ENCODE data around the gene FBXW4. TPM values are rescaled to one million over a fixed set of nuclear protein-coding genes. Genes with fewer than 3 reads are reported as not detected.

The FBXW4 gene, protein sequence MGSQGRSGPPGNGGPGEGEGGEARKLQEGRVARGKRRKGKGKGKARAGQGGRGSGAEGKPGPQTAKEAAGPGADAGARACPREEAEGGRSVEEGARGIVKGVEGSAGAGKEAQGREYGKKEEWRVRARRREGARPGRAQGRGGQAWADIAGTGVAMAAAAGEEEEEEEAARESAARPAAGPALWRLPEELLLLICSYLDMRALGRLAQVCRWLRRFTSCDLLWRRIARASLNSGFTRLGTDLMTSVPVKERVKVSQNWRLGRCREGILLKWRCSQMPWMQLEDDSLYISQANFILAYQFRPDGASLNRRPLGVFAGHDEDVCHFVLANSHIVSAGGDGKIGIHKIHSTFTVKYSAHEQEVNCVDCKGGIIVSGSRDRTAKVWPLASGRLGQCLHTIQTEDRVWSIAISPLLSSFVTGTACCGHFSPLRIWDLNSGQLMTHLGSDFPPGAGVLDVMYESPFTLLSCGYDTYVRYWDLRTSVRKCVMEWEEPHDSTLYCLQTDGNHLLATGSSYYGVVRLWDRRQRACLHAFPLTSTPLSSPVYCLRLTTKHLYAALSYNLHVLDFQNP
- total RNA-seq (2011; cell fraction: chromatin; rRNA removed; ENCODE audit: low replicate concordance) = 28.2 and 28.4 TPM in 2 replicates
- 12.0 and 13.2 TPM in 2 replicates for total RNA-seq (2011; cell fraction: nucleolus; rRNA removed)
- total RNA-seq (2011; cell fraction: nucleoplasm; rRNA removed) = 20.8 and 22.0 TPM in 2 replicates
- total RNA-seq (2014; rRNA removed) (7.4 and 7.9 TPM in 2 replicates), total RNA-seq (2014; rRNA removed; fragmentation: Illumina TruSeq; extraction: Trizol) (3.7 and 4.3 TPM in 2 replicates), total RNA-seq (2015; rRNA removed; fragmentation: Illumina TruSeq; extraction: Trizol) (4.8 and 5.4 TPM in 2 replicates), total RNA-seq (2021) (6.9 and 8.1 TPM in 2 replicates), polyA plus RNA-seq (2011; rRNA removed) (10.6 and 11.6 TPM in 2 replicates), polyA plus RNA-seq (2014; fragmentation: Illumina TruSeq; extraction: Trizol) (7.2 and 8.5 TPM in 2 replicates), polyA plus RNA-seq (2014; fragmentation: Nextera tagmentation; extraction: Ambion mirVana) (1 to 10 TPM; 1.0 to 1.2 TPM), polyA plus RNA-seq (2014; rRNA removed) (4.7 and 10.9 TPM in 2 replicates), polyA minus RNA-seq (2011; rRNA and poly(A)+ RNA removed) (42.0 and 52.1 TPM in 2 replicates), Bru-seq, nascent RNA (percentile 56 among the genes with signal in this experiment), BruChase-seq, experiment 1, labeled RNA remaining after a 2-hour chase (percentile 61 among the genes with signal in this experiment), BruChase-seq, experiment 2, labeled RNA remaining after a 6-hour chase (percentile 59 among the genes with signal in this experiment)
- 9.3 and 11.6 TPM in 2 replicates for polyA plus RNA-seq (2011; cell fraction: cytosol; rRNA removed)
- 7.5 and 11.3 TPM in 2 replicates for polyA plus RNA-seq (2011; cell fraction: nucleus; rRNA removed)
- 6.6 and 13.6 TPM in 2 replicates for polyA plus RNA-seq (2012)
- polyA minus RNA-seq (2011; cell fraction: cytosol; rRNA and poly(A)+ RNA removed) = 7.5 and 19.7 TPM in 2 replicates
- 6.5 and 11.0 TPM in 2 replicates for polyA minus RNA-seq (2011; cell fraction: nucleus; rRNA and poly(A)+ RNA removed)
- long read RNA-seq, experiment 1, partial matches to known transcripts = 1 of 8 reads
- long read RNA-seq, experiment 1, other reads (novel, unspliced or antisense) = 3 of 8 reads
- long read RNA-seq, experiment 2, partial matches to known transcripts = 5 of 17 reads
- long read RNA-seq, experiment 2, other reads (novel, unspliced or antisense) = 12 of 17 reads
- long read RNA-seq, experiment 3, partial matches to known transcripts = 0 of 1 reads
- long read RNA-seq, experiment 3, other reads (novel, unspliced or antisense) = 0 of 1 reads

DNA sequence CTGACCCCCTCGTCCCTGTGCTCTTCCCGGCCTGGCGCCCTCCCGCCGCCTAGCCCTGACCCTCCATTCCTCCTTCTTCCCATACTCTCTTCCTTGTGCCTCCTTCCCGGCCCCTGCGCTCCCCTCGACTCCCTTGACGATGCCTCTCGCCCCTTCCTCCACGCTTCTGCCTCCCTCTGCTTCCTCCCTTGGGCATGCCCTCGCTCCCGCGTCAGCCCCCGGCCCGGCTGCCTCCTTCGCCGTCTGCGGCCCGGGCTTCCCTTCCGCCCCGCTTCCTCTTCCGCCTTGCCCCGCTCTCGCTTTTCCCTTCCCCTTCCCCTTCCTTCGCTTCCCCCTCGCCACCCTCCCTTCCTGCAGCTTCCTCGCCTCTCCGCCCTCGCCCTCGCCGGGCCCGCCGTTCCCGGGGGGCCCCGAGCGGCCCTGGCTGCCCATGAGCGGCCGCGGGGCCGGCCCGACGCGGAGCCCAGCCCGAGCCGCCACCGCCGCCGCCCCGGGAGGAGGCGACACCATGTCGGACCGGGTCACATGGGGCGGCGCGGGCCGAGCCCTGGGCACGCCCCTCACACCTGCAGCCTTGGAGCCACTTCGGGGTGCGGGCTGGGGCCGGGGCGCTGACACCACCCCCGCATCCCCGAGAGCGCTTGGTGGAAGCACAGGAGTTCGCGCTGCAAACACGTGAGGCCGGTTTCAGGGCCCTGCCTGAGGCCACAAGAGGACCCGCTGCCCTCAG is at the start of gene FBXW4:
Gene FBXW4 (minus strand): TSS at position 497 of the 730 bp plus-strand sequence. CDS start 65 bp downstream, at position 432.
- H3K27ac ChIP-seq (ENCODE audit: extremely low read depth, low read depth, low read length) = peak within 1 kb of the TSS; percentile 96
- peaks cover 3% of the 10 kb centered on the region; the same call in 1 of the 3 replicates for H3K36me3 ChIP-seq (ENCODE audit: control insufficient read depth, insufficient read depth, low read length)
- ATAC-seq (peak; percentile 80), DNase-seq (ENCODE audit: extremely low read depth in 1 of 4, low spot score in 3 of 4) (peak; percentile 64 to 80 (median 72)), FAIRE-seq (no peak)
- peak within 1 kb of the TSS; percentile 77 for H3K4me3 ChIP-seq
- no peaks in the 10 kb centered on the region for H4K20me1 ChIP-seq (replicated peaks; ENCODE audit: control insufficient read depth, insufficient read depth, low read length)
- 21% methylated on average over 7 of the region's 70 CpGs for WGBS (ENCODE audit: insufficient coverage, low coverage, missing lambda C conversion rate)
- ChIA-PET CTCF (ENCODE audit: low intra/inter-chr PET ratio) (no interaction called here), POLR2A (interaction anchor here (0.9 to 1.2 kb wide), 3 partner anchors 8 to 10 kb away, joined by 3 read pairs; no protein-coding TSS in a partner anchor)
- no peaks in the 10 kb centered on the region for H3K9me3 ChIP-seq (replicated peaks; ENCODE audit: control insufficient read depth, insufficient read depth, low read depth, low read length)
- peaks cover 16 to 17% of the 10 kb centered on the region in 2 experiments; a peak in 4 of 5 replicates for H3K4me1 ChIP-seq (replicated peaks in 1 of 2; ENCODE audit: control insufficient read depth in 2 of 2, insufficient read depth in 2 of 2, low read length in 2 of 2)
- no peaks in the 10 kb centered on the region for H3K9me1 ChIP-seq (ENCODE audit: control insufficient read depth, insufficient read depth, low read length)
- H3K4me2 ChIP-seq (ENCODE audit: insufficient read depth, low read length) = peak within 1 kb of the TSS; percentile 86
- H3K79me2 ChIP-seq (ENCODE audit: control insufficient read depth, insufficient read depth, low read length) = peaks cover 26% of the 10 kb centered on the region
- BruUV-seq (replicated peaks) = no TSS peak
- H3K27me3 ChIP-seq (ENCODE audit: control insufficient read depth in 2 of 2, insufficient read depth in 2 of 2, low read length in 2 of 2) = no peaks in the 10 kb centered on the region
- peak within 1 kb of the TSS; percentile 86 for H2AFZ ChIP-seq (ENCODE audit: low read depth, low read length)
- in situ Hi-C loops (cut with MboI) = no loop called here
- peak within 1 kb of the TSS; percentile 93 to 99 for H3K9ac ChIP-seq (ENCODE audit: insufficient read depth in 1 of 2, low read depth in 2 of 2, low read length in 2 of 2)
- intact Hi-C loops (cut with micrococcal nuclease) = no loop called here
- peak; percentile 30; the same call in 1 of the 2 replicates for TF ChIP-seq PHF8 (IDR thresholded peaks at IDR 0.05; ENCODE audit: borderline replicate concordance, low read length)
- no peak for TF ChIP-seq ZBED1 (IDR thresholded peaks at IDR 0.05)
- no peak for TF ChIP-seq SIN3A (IDR thresholded peaks at IDR 0.05; ENCODE audit: borderline replicate concordance in 2 of 2, control insufficient read depth in 1 of 2, low read depth in 2 of 2, low read length in 2 of 2)
- TF ChIP-seq ZNF143 (CRISPR knock-in tag; IDR thresholded peaks at IDR 0.05) = no peak
- no peak for TF ChIP-seq CBX5 (IDR thresholded peaks at IDR 0.05; ENCODE audit: borderline replicate concordance, low read depth)
- no peak for TF ChIP-seq NEUROD1 (IDR thresholded peaks at IDR 0.05; ENCODE audit: borderline replicate concordance, low read depth, low read length, partially characterized antibody)
- TF ChIP-seq, protein P1, sequence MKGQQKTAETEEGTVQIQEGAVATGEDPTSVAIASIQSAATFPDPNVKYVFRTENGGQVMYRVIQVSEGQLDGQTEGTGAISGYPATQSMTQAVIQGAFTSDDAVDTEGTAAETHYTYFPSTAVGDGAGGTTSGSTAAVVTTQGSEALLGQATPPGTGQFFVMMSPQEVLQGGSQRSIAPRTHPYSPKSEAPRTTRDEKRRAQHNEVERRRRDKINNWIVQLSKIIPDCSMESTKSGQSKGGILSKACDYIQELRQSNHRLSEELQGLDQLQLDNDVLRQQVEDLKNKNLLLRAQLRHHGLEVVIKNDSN (CRISPR knock-in tag; IDR thresholded peaks at IDR 0.05) = peak; percentile 79
- no peak for TF ChIP-seq CSDE1 (IDR thresholded peaks at IDR 0.05)
- TF ChIP-seq ZNF699 (CRISPR knock-in tag; IDR thresholded peaks at IDR 0.05; ENCODE audit: insufficient replicate concordance) = no peak
- TF ChIP-seq BRD9 (IDR thresholded peaks at IDR 0.05; ENCODE audit: low read depth, partially characterized antibody) = no peak
- TF ChIP-seq PRMT5 (CRISPR knock-in tag; IDR thresholded peaks at IDR 0.05) = 0 out of 2 replicates have a peak, but pooled peaks have one; percentile 22
- TF ChIP-seq ETV6 (IDR thresholded peaks at IDR 0.05; ENCODE audit: borderline replicate concordance in 1 of 2, low read depth in 2 of 2, low read length in 1 of 2) = peak; percentile 86 to 92; a peak in 2 of 4 replicates
- no peak for TF ChIP-seq ETV6 (CRISPR knock-in tag; IDR thresholded peaks at IDR 0.05; ENCODE audit: borderline replicate concordance)
- peak; percentile 58; the same call in 1 of the 2 replicates for TF ChIP-seq BHLHE40 (IDR thresholded peaks at IDR 0.05; ENCODE audit: low read length)
- peak; percentile 26 to 37; a peak in 2 of 4 replicates for TF ChIP-seq NRF1 (conservative IDR thresholded peaks at IDR 0.05 in 1 of 2, IDR thresholded peaks at IDR 0.05 in 1 of 2)

Measured in K562 (cell line).